ENCODE results near the gene TFPI2. TPM values are rescaled to one million over a fixed set of nuclear protein-coding genes. Genes with fewer than 3 reads are reported as not detected.

Gene TFPI2
- total RNA-seq, 1 donor from 2014 or later, result not detected

DNA sequence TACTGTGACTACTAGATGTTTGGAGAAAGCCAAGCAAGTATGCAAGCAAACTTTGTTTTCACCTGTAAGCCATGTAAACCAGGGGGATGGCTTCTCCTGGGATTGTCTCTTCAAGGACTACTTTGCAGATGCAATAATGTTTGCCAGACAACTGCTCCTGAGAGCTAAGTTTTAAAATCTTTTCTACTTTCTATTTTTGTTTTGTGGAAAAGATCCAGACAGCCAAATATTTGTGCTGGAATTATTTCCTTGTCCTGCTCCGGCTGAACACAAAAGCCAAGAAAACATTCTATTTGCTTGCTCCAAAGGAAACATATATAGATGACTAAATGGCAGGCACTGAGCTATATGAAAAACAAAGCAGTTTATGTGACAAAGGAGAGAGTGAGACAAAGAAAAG, 51.6 kb downstream of the TFPI2 start:
- no peak for TF ChIP-seq CTCF (IDR thresholded peaks at IDR 0.05)
- H3K36me3 ChIP-seq, result no peaks in the 10 kb centered on the region
- no peak overlapping the region for H3K4me3 ChIP-seq
- H3K27me3 ChIP-seq, result no peaks in the 10 kb centered on the region
- intact Hi-C loops (cut with DNase I), result no loop called here
- H3K9me3 ChIP-seq, result no peaks in the 10 kb centered on the region
- no peak for DNase-seq (ENCODE audit: low spot score in 2 of 2)
- H3K27ac ChIP-seq, result no peak overlapping the region
- H3K4me1 ChIP-seq, result peaks cover 0 to 18% of the 10 kb centered on the region in 2 donors

DNA sequence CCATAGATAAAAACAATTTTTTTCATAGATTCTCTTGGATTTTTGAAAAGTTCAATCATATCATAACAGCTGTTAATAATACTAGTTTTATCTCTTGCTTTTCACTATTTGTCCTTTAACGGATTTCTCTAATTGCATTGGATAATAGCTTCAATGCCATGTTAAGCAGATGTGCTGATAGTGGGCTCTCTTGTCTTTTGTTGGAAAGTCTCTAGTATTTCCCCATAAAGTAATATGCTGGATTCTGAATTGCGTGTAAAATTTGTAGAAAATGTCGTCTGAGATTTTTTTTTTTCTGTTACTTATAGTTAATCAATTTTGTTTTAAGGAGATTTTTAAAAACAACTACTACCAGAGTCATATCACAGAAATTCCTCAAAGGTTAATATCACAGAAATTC, 53.3 kb downstream of the TFPI2 start:
- no peak for DNase-seq (ENCODE audit: low spot score in 2 of 2)

DNA sequence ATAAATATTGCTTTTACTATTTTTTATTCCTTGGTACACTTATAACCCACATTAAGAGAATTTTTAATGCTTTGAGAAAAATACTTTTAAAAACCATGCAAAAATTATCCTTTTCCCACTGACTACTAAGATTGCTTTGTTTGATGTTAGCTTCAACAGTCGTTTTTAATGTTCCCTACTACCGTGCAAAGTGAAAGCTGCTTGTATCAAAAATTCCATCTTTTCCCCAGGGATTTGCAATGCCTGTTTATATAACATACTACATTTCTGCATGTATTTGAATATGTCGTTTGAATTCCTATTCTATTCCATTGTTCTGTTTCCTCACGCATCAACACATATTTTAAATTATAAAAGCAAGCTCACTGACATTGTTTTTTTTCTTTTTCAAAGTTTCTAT, 54.4 kb downstream of the TFPI2 start:
- no peak for DNase-seq (ENCODE audit: low spot score in 2 of 2)
- Histone ChIP-seq H3K4me3 (no peak overlapping the region), H3K27me3 (no peaks in the 10 kb centered on the region), H3K36me3 (no peaks in the 10 kb centered on the region), H3K4me1 (peaks cover 0 to 18% of the 10 kb centered on the region in 2 donors), H3K27ac (no peak overlapping the region), H3K9me3 (no peaks in the 10 kb centered on the region)
- intact Hi-C loops (cut with DNase I), result no loop called here
- no peak for TF ChIP-seq CTCF (IDR thresholded peaks at IDR 0.05)

More for the DNA sequence above, 53.3 kb downstream of the TFPI2 start:
- no peak overlapping the region for H3K27ac ChIP-seq
- H3K27me3 ChIP-seq, result no peaks in the 10 kb centered on the region
- H3K9me3 ChIP-seq, result no peaks in the 10 kb centered on the region
- TF ChIP-seq CTCF (IDR thresholded peaks at IDR 0.05), result no peak
- no peak overlapping the region for H3K4me3 ChIP-seq
- H3K36me3 ChIP-seq, result no peaks in the 10 kb centered on the region
- intact Hi-C loops (cut with DNase I), result no loop called here
- H3K4me1 ChIP-seq, result peaks cover 0 to 18% of the 10 kb centered on the region in 2 donors

DNA sequence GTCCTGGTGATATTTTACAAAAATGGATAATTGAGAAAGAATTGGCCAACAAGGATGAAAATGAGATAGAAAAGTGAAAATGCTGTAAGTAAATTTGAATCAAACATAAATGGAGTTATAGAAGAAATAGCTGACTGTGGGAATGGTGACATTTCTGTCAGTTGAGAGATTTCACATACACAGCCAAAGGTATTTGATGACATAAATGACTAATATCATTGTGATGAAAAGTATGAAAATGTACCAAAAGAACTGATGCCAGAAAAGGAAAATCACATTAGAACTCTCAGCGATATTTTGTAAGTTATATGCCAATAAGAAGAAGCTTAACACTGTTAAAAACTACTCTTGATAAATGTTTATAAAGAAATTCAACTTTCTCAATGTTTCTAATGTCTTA, 54.9 kb downstream of the TFPI2 start:
- Histone ChIP-seq H3K27ac (no peak overlapping the region), H3K4me3 (no peak overlapping the region), H3K4me1 (peaks cover 0 to 18% of the 10 kb centered on the region in 2 donors), H3K27me3 (no peaks in the 10 kb centered on the region), H3K9me3 (no peaks in the 10 kb centered on the region), H3K36me3 (no peaks in the 10 kb centered on the region)
- no peak for DNase-seq (ENCODE audit: low spot score in 2 of 2)
- TF ChIP-seq CTCF (IDR thresholded peaks at IDR 0.05), result no peak
- intact Hi-C loops (cut with DNase I), result no loop called here

Other genes starting within 250 kb of the TFPI2 start
- not detected for gene GNGT1, start 15.8 kb upstream of the TFPI2 start, total RNA-seq
- 28.4 TPM for gene GNG11, start 31.0 kb upstream of the TFPI2 start, total RNA-seq
- 2.4 TPM for gene BET1, start 113.6 kb upstream of the TFPI2 start, total RNA-seq

Data from ascending aorta (tissue), 2 donors.